GM12801 (cell line): ENCODE results near the gene KRTAP25-1.

ENCODE experiments used
- TF ChIP-seq, protein P1 (sequence below): IDR thresholded peaks from one replicate; pipeline ENCODE4 v1.5.1; 2011; ENCODE audit warnings: control low read depth; ENCODE audit not compliant: insufficient read length; ENCODE audit errors: extremely low read depth

Gene KRTAP25-1

GRCh38 chr21:30271611-30272010 lies 17.7 kb downstream of the KRTAP25-1 start:
- TF ChIP-seq, protein P1, sequence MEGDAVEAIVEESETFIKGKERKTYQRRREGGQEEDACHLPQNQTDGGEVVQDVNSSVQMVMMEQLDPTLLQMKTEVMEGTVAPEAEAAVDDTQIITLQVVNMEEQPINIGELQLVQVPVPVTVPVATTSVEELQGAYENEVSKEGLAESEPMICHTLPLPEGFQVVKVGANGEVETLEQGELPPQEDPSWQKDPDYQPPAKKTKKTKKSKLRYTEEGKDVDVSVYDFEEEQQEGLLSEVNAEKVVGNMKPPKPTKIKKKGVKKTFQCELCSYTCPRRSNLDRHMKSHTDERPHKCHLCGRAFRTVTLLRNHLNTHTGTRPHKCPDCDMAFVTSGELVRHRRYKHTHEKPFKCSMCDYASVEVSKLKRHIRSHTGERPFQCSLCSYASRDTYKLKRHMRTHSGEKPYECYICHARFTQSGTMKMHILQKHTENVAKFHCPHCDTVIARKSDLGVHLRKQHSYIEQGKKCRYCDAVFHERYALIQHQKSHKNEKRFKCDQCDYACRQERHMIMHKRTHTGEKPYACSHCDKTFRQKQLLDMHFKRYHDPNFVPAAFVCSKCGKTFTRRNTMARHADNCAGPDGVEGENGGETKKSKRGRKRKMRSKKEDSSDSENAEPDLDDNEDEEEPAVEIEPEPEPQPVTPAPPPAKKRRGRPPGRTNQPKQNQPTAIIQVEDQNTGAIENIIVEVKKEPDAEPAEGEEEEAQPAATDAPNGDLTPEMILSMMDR: no peak

DNA sequence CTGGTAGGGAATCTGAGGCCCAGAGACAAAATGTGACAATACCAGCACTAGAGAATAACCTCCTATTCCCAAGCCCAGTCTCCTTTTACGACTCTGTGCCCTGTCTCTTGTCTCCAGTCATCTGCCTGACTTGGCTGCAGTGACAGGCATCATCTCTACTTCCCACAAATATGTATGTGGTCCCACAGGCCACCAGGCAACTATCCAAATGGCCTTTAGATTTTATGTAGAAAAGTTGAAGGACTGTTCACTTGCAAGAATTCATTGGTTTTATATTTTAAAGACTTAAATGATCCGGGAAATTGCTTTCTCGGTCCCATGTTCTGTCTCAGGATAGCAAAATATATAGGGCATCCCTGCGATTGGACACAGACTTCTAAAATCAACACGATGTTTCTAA lies 18.2 kb downstream of the KRTAP25-1 start:
- TF ChIP-seq, protein P1: no peak

- TF ChIP-seq, protein P1: no peak
Observed at GRCh38 chr21:30269803-30270530, 19.3 kb downstream of the KRTAP25-1 start.

GRCh38 chr21:30268608-30269197 lies 20.6 kb downstream of the KRTAP25-1 start:
- TF ChIP-seq, protein P1: no peak

GRCh38 chr21:30257773-30258172 lies 31.5 kb downstream of the KRTAP25-1 start:
- TF ChIP-seq, protein P1: no peak

GRCh38 chr21:30256100-30256499 lies 33.2 kb downstream of the KRTAP25-1 start:
- TF ChIP-seq, protein P1: no peak

DNA sequence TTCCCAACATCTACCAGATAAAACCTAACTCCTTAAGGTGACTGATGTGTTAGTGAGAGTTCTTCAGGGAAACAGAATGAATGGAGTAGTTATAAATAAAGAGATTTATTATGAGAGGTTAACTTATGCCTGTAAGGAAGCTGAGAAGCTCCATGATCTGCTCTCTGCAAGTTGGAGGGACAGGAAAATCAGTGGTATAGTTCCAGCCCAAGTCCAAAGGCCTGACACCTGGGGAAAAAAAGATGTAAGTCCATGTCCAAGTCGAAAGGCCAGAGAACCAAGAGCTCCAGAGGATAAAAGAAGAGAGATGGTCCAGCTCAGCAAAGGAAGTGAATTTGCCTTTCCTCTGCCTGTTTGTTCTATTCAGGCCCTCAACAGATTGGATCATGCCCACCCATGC lies 33.6 kb downstream of the KRTAP25-1 start:
- TF ChIP-seq, protein P1: no peak
